Kidney (tissue), 14 donors: Measurements from ENCODE around the gene KLHL14. TPM values are rescaled to one million over a fixed set of nuclear protein-coding genes. Genes with fewer than 3 reads are reported as not detected.

ENCODE experiments used
- DNase-seq, 5 donors: peaks; one replicate each; pipeline ENCODE4 v3.0.0-alpha.2; 2013 to 2020
- FAIRE-seq: peaks from 2 replicates; lab custom pipeline; 2012; peaks lifted over from hg19 to GRCh38; lab: Jason Lieb, UNC
- H3K27ac ChIP-seq, 2 donors: one replicate each; pipeline ENCODE4 v1.7.0; 2013; ENCODE audit warnings: low read depth in 2 of 2, low read length in 2 of 2, inconsistent platforms in 1 of 2
- H3K27me3 ChIP-seq: one replicate; pipeline ENCODE4 v1.7.1; 2013; ENCODE audit warnings: low read length, inconsistent platforms; ENCODE audit not compliant: control insufficient read depth, insufficient read depth
- H3K36me3 ChIP-seq, 3 donors: one replicate each; pipeline versions ENCODE4 v1.7.0 to v1.7.1; 2013; ENCODE audit warnings: low read length in 3 of 3, control low read depth in 1 of 3, inconsistent platforms in 1 of 3; ENCODE audit not compliant: insufficient read depth in 3 of 3, control insufficient read depth in 2 of 3
- H3K4me1 ChIP-seq, 3 donors: one replicate each; pipeline versions ENCODE4 v1.7.0 to v1.7.1; 2013; ENCODE audit warnings: low read length in 3 of 3, inconsistent platforms in 1 of 3, low read depth in 1 of 3; ENCODE audit not compliant: control insufficient read depth in 2 of 3, insufficient read depth in 2 of 3
- H3K4me3 ChIP-seq, 3 donors: one replicate each; pipeline versions ENCODE4 v1.7.0 to v1.8.1; 2013; ENCODE audit warnings: low read length in 3 of 3, control low read depth in 1 of 3, inconsistent platforms in 1 of 3
- H3K9ac ChIP-seq, 3 donors: one replicate each; pipeline versions ENCODE4 v1.7.0 to v1.7.1; 2013; ENCODE audit warnings: low read length in 3 of 3, control low read depth in 1 of 3, inconsistent platforms in 1 of 3
- H3K9me3 ChIP-seq, 3 donors: one replicate each; pipeline versions ENCODE4 v1.7.0 to v1.7.1; 2013; ENCODE audit warnings: low read length in 3 of 3, control low read depth in 1 of 3, inconsistent platforms in 1 of 3; ENCODE audit not compliant: control insufficient read depth in 2 of 3, insufficient read depth in 1 of 3
- CTCF ChIP-seq: IDR thresholded peaks from 3 replicates; pipeline ENCODE4 v1.5.1; 2012; ENCODE audit warnings: mild to moderate bottlenecking, moderate library complexity, borderline replicate concordance; ENCODE audit not compliant: insufficient read depth; ENCODE audit errors: extremely low read depth
- intact Hi-C: fragments of 100-400 bp; cut with DNase I; formaldehyde crosslinking; loops from one replicate; pipeline ENCODE4 v1.11.1; 2022
- polyA plus RNA-seq: library from polyadenylated mRNA; stranded (reverse); fragments of 350-450 nt; fragmentation: Illumina TruSeq; extraction: RNeasy Lipid Tissue Mini Kit (QIAGEN cat#74804); gene quantifications from one replicate; pipeline ENCODE4 v1.2.3, GENCODE V29; 2014; ENCODE audit warnings: low read depth, low replicate concordance; ENCODE audit not compliant: insufficient read depth
- total RNA-seq: library from RNA; stranded (reverse); fragmentation: NEBNext Ultra II Directional; extraction: Animal tissue kit (Norgen Biotek cat#: 25700); gene quantifications from one replicate; pipeline ENCODE4 v1.2.1, GENCODE V29; 2021
- donor health status: control.
- donor health status: control.
- donor health status: control.
- donor health status: control.
- donor health status: control.
- donor health status: DM: yes; HTN: yes; CAD: no.
- donor health status: Normal renal cell carcinoma (clear cell type).

The KLHL14 gene
- total and polyA plus RNA-seq, 2 donors from 2014 or later: 3.7 to 15.4 TPM

DNA sequence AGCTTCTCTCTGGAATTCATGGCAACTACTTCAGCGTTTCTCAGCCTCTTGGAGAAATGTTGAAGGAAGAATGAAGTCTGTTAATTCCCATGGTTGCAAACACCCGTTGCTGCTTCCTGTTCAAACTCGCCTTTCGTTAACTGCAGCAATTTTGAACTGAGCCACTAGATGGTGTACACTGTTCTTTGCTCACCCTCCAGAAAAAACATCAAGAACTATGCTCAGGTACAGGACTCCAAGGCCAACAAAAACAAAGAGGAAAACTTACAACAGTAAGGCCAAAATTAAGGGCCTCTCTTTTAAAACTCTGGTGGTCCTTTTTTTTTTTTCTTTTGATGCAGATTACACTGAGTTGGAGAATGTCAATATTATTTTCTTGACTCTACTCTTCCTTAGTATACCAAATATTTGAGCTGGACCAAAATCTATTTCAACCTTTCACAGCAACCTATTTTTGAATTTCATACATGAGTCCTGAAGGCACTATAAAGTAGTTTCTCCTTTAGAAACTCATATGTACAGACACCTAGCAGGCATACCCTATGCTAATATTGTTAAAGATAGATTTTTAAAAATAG lies 58.2 kb downstream of the KLHL14 start:
- Histone ChIP-seq H3K36me3 (no peaks in the 10 kb centered on the region), H3K27ac (no peak overlapping the region), H3K9me3 (no peaks in the 10 kb centered on the region), H3K27me3 (no peaks in the 10 kb centered on the region), H3K4me3 (no peak overlapping the region), H3K4me1 (no peaks in the 10 kb centered on the region), H3K9ac (no peak overlapping the region)
- peak in 4 of 5 donors; percentile 73 to 94 (median 90) for DNase-seq
- TF ChIP-seq CTCF: peak; percentile 86
- intact Hi-C loops: no loop called here
- peak; percentile 91 for FAIRE-seq

- no peak for FAIRE-seq
- H3K4me3 ChIP-seq: no peak overlapping the region
- no peak overlapping the region for H3K9ac ChIP-seq
- no peak overlapping the region for H3K27ac ChIP-seq
- no peaks in the 10 kb centered on the region for H3K4me1 ChIP-seq
- TF ChIP-seq CTCF: no peak
- intact Hi-C loops: no loop called here
- no peaks in the 10 kb centered on the region for H3K36me3 ChIP-seq
- DNase-seq: no peak
- H3K27me3 ChIP-seq: no peaks in the 10 kb centered on the region
- H3K9me3 ChIP-seq: no peaks in the 10 kb centered on the region
These were observed 60.0 kb downstream of the KLHL14 start for GRCh38 chr18:32712860-32713259.

DNA sequence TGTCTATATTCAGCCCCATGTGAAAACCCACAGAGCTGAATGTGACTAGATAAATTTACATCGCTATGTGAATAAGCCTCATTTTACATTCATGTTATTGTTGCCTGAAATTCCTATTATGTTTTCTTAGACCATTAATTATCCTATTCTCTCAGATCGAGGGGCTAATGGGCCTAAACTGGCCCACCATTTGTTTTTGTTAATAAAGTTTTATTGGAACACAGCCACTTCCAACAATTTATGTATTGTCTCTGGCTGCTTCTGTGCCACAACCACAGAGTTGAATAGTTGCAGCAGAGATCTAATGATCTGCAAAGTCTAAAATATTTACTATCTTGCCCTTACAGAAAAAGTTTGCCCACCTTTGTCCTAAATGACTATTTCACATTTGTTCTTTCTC lies 61.0 kb downstream of the KLHL14 start:
- FAIRE-seq (no peak), DNase-seq (no peak)
- no peak overlapping the region for H3K9ac ChIP-seq
- H3K4me3 ChIP-seq: no peak overlapping the region
- H3K4me1 ChIP-seq: no peaks in the 10 kb centered on the region
- H3K9me3 ChIP-seq: no peaks in the 10 kb centered on the region
- intact Hi-C loops: no loop called here
- no peak for TF ChIP-seq CTCF
- no peaks in the 10 kb centered on the region for H3K27me3 ChIP-seq
- H3K27ac ChIP-seq: no peak overlapping the region
- no peaks in the 10 kb centered on the region for H3K36me3 ChIP-seq

GRCh38 chr18:32707586-32707985 lies 65.2 kb downstream of the KLHL14 start:
- H3K4me1 ChIP-seq: no peaks in the 10 kb centered on the region
- TF ChIP-seq CTCF: no peak
- H3K27ac ChIP-seq: no peak overlapping the region
- no peak overlapping the region for H3K4me3 ChIP-seq
- FAIRE-seq (no peak), DNase-seq (no peak)
- no peak overlapping the region for H3K9ac ChIP-seq
- H3K36me3 ChIP-seq: no peaks in the 10 kb centered on the region
- no peaks in the 10 kb centered on the region for H3K27me3 ChIP-seq
- H3K9me3 ChIP-seq: no peaks in the 10 kb centered on the region
- intact Hi-C loops: no loop called here
